SIG-M5 (cell line): ENCODE data around the gene PRKCZ.
"Not testable (repeated sequence)": the region's sequence is repeated elsewhere in the genome, so short reads cannot be mapped to it uniquely, and the experiment has no call there.

Source experiments
- DNase-seq: peaks from one replicate; lab custom pipeline; 2025; lab: John Stamatoyannopoulos, UW

The PRKCZ gene

GRCh38 chr1:2135441-2135841 is 85.2 kb downstream of the PRKCZ start:
- DNase-seq: no peak

GRCh38 chr1:2135941-2136340 is 85.7 kb downstream of the PRKCZ start:
- no peak for DNase-seq

GRCh38 chr1:2136386-2137235 is 86.4 kb downstream of the PRKCZ start:
- DNase-seq: no peak

- no peak for DNase-seq
Observed at GRCh38 chr1:2137257-2138121, 87.3 kb downstream of the PRKCZ start.

DNA sequence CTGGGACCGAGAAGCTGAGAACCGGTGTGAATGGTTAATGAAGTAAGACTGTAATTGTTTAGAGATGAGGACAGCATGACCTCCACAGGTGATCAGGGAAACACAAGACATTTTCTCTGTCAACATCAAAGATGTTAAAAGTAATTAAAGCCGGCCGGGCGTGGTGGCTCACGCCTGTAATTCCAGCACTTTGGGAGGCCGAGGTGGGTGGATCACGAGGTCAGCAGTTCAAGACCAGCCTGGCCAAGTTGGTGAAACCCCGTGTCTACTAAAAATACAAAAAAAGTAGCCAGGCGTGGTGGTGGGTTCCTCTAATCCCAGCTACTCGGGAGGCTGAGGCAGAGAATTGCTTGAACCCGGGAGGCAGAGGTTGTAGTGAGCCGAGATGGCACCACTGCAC is 88.9 kb downstream of the PRKCZ start:
- DNase-seq: not testable (repeated sequence)

DNA sequence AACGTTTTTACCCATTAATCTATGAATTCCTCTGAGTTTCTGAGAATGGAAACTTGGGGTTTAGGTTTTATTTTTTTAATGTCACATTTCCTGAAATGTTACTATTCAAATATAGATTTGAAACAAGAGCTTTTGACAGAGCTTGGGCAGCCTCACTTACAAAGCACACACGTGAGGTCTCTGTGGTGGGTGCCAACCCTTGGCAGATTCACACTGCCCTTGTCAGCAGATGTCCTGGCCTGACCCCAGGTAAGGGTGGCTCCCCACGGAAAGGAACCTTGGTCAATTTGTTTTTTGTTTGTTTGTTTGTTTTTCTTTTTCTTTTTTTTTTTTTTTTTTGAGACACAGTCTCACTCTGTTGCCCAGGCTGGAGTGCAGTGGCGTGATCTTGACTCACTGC is 90.8 kb downstream of the PRKCZ start:
- DNase-seq: no peak

- DNase-seq: no peak
Observed at GRCh38 chr1:2143814-2144500, 93.7 kb downstream of the PRKCZ start.

GRCh38 chr1:2144501-2145090 is 94.4 kb downstream of the PRKCZ start:
- DNase-seq: no peak

- no peak for DNase-seq
Observed at GRCh38 chr1:2145946-2146835, 96.0 kb downstream of the PRKCZ start.

- no peak for DNase-seq
Observed at GRCh38 chr1:2146836-2147517, 96.8 kb downstream of the PRKCZ start.

DNA sequence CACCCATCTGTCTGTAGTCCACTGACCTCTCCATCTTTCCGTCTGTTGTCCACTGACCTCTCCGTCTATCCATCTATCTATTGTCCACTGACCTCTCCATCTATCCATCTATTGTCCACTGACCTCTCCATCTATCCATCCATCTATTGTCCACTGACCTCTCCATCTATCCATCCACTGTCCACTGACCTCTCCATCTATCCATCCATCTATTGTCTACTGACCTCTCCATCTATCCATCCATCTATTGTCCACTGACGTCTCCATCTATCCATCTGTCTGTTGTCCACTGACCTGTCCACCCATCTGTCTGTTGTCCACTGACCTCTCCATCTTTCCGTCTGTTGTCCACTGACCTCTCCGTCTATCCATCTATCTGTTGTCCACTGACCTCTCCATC is 97.7 kb downstream of the PRKCZ start:
- DNase-seq: not testable (repeated sequence)

DNA sequence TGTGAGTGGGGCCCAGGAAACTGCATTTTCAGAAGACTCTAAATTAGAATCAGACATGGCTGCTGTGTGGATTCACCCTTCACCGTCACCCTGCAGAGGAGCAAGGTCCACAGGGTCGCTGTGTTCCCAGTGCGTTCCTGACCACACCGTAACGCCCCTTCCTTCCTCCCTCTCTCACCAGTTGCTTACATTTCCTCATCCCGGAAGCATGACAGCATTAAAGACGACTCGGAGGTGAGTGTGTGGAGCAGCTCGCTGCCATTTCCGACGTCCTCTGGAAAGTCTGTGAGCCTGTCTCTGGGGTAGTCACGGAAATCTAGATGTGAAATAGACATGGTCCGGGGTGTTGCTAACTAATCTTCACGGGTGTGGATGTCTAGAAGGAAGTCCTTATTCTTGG is 98.5 kb downstream of the PRKCZ start:
- no peak for DNase-seq

GRCh38 chr1:2150801-2151200 is 100.6 kb downstream of the PRKCZ start:
- DNase-seq: no peak

DNA sequence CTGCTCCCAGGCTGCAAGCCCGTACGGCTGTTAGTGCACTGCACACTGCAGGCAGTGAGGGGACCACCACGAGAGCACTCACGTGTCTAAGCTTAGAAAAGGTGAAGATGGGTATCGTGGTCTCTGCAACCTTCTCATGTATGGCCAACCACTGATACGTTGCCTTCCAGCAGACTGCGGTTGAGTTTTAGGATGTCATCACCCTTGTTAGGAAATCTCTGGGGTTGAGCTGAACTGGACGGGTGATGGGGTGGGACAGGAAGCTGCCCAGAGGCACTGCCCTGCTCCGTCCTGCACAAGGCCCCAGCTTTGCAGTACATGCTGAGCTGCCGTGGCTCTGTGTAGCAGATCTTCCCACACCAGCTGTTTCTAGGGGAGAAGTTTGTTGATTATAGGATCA is 101.0 kb downstream of the PRKCZ start:
- DNase-seq: no peak

GRCh38 chr1:2151911-2152310 is 101.7 kb downstream of the PRKCZ start:
- DNase-seq: no peak

GRCh38 chr1:2152954-2153353 is 102.7 kb downstream of the PRKCZ start:
- DNase-seq: no peak

GRCh38 chr1:2154022-2154421 is 103.8 kb downstream of the PRKCZ start:
- no peak for DNase-seq

GRCh38 chr1:2155147-2155598 is 105.0 kb downstream of the PRKCZ start:
- no peak for DNase-seq

GRCh38 chr1:2155788-2156187 is 105.6 kb downstream of the PRKCZ start:
- DNase-seq: no peak

DNA sequence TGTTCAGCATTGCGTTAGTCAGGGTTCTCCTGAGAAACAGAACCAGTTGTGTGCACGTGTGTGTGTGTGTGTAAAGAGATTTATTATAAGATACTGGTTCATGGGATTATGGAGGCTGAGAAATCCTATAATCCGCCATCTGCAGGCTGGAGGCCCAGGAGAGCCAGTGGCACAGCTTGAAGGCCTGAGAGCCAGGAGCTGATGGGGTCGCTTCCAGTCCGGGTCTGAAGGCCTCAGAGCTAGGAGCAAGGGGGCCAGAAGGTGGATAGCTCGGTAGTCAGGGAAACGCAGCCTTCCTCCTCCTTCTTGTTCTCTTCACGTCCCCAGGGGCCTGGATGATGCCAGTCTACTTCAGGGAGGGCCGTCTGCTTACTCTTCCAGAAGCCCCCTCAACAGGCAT is 106.7 kb downstream of the PRKCZ start:
- DNase-seq: no peak
